IPS-NIHi7 (cell line): ENCODE data around the gene IGSF23.
A peak's percentile ranks its signal among the peaks of the same experiment; 100 is the strongest.
"Not testable (repeated sequence)": the region's sequence is repeated elsewhere in the genome, so short reads cannot be mapped to it uniquely, and the experiment has no call there.

ENCODE experiments used
- DNase-seq: peaks from one replicate; pipeline ENCODE4 v3.0.0; 2012; ENCODE audit warnings: mixed read lengths; ENCODE audit errors: extremely low spot score

IGSF23 gene

GRCh38 chr19:44587963-44588770 is 25.2 kb upstream of the IGSF23 start:
- no peak for DNase-seq

- DNase-seq, result no peak
These were observed 24.6 kb upstream of the IGSF23 start for GRCh38 chr19:44588771-44589112.

- no peak for DNase-seq
These were observed 22.9 kb upstream of the IGSF23 start for GRCh38 chr19:44590245-44591059.

- not testable (repeated sequence) for DNase-seq
These were observed 21.9 kb upstream of the IGSF23 start for GRCh38 chr19:44591340-44591993.

- DNase-seq, result no peak
These were observed 20.9 kb upstream of the IGSF23 start for GRCh38 chr19:44592451-44592890.

GRCh38 chr19:44593294-44593693 is 20.1 kb upstream of the IGSF23 start:
- no peak for DNase-seq

GRCh38 chr19:44593866-44594266 is 19.5 kb upstream of the IGSF23 start:
- not testable (repeated sequence) for DNase-seq

GRCh38 chr19:44596428-44597130 is 16.8 kb upstream of the IGSF23 start:
- DNase-seq, result peak; percentile 30

- no peak for DNase-seq
These were observed 16.3 kb upstream of the IGSF23 start for GRCh38 chr19:44597131-44597491.

- DNase-seq, result no peak
These were observed 15.0 kb upstream of the IGSF23 start for GRCh38 chr19:44598355-44598754.

- DNase-seq, result no peak
These were observed 14.5 kb upstream of the IGSF23 start for GRCh38 chr19:44598880-44599279.

- DNase-seq, result no peak
These were observed 12.9 kb upstream of the IGSF23 start for GRCh38 chr19:44600466-44600865.

GRCh38 chr19:44602081-44602480 is 11.3 kb upstream of the IGSF23 start:
- DNase-seq, result no peak

GRCh38 chr19:44603201-44603945 is 10.0 kb upstream of the IGSF23 start:
- DNase-seq, result no peak

GRCh38 chr19:44604241-44604640 is 9.1 kb upstream of the IGSF23 start:
- no peak for DNase-seq

- DNase-seq, result no peak
These were observed 7.8 kb upstream of the IGSF23 start for GRCh38 chr19:44605547-44605946.

- no peak for DNase-seq
These were observed 6.3 kb upstream of the IGSF23 start for GRCh38 chr19:44607049-44607448.

GRCh38 chr19:44607917-44608316 is 5.4 kb upstream of the IGSF23 start:
- no peak for DNase-seq

GRCh38 chr19:44608391-44608821 is 5.0 kb upstream of the IGSF23 start:
- DNase-seq, result no peak

GRCh38 chr19:44609219-44609618 is 4.1 kb upstream of the IGSF23 start:
- DNase-seq, result no peak

GRCh38 chr19:44610497-44610896 is 2.9 kb upstream of the IGSF23 start:
- DNase-seq, result peak; percentile 69
